ENCODE results near the gene SERPINB8. TPM values are rescaled to one million over a fixed set of nuclear protein-coding genes. Genes with fewer than 3 reads are reported as not detected.

SERPINB8 gene
- total RNA-seq, 1 donor from 2014 or later = 0.34 TPM

- Histone ChIP-seq H3K4me1 (no peaks in the 10 kb centered on the region), H2AFZ (replicated peaks) (no peak overlapping the region), H3F3A (ENCODE audit: low read depth) (no peaks in the 10 kb centered on the region), H3K4me3 (no peak overlapping the region), H3K9me3 (ENCODE audit: low read depth) (no peaks in the 10 kb centered on the region), H3K27me3 (no peaks in the 10 kb centered on the region), H3K4me2 (no peak overlapping the region), H3K79me2 (ENCODE audit: low read depth) (no peaks in the 10 kb centered on the region), H3K36me3 (no peaks in the 10 kb centered on the region), H3K9ac (no peak overlapping the region), H4K20me1 (ENCODE audit: low read depth) (no peaks in the 10 kb centered on the region), H3K27ac (no peak overlapping the region)
- Mint-ChIP-seq H3K4me3 (no peak overlapping the region), H3K4me1 (no peaks in the 10 kb centered on the region), H3K36me3 (no peaks in the 10 kb centered on the region), H3K9me3 (peaks cover 9% of the 10 kb centered on the region), H3K27ac (no peak overlapping the region), H3K27me3 (ENCODE audit: insufficient read depth, low read depth) (peaks cover 4% of the 10 kb centered on the region)
- TF ChIP-seq CTCF (IDR thresholded peaks at IDR 0.05) (no peak), EZH2 (IDR thresholded peaks at IDR 0.05) (no peak), EZH2phosphoT487 (IDR thresholded peaks at IDR 0.05) (no peak)
- DNase-seq (ENCODE audit: low spot score) = no peak
Observed at GRCh38 chr18:64002581-64002980, 32.7 kb downstream of the SERPINB8 start.

- no peaks in the 10 kb centered on the region for H3K9me3 ChIP-seq (ENCODE audit: low read depth)
- no peaks in the 10 kb centered on the region for H3K79me2 ChIP-seq (ENCODE audit: low read depth)
- Mint-ChIP-seq H3K9me3 (no peaks in the 10 kb centered on the region), H3K4me1 (no peaks in the 10 kb centered on the region), H3K36me3 (no peaks in the 10 kb centered on the region), H3K27ac (no peak overlapping the region), H3K27me3 (ENCODE audit: insufficient read depth, low read depth) (no peaks in the 10 kb centered on the region), H3K4me3 (no peak overlapping the region)
- no peak overlapping the region for H3K27ac ChIP-seq
- H3K4me3 ChIP-seq = no peak overlapping the region
- H3K9ac ChIP-seq = no peak overlapping the region
- H3K4me1 ChIP-seq = no peaks in the 10 kb centered on the region
- no peak overlapping the region for H2AFZ ChIP-seq (replicated peaks)
- no peaks in the 10 kb centered on the region for H4K20me1 ChIP-seq (ENCODE audit: low read depth)
- H3K36me3 ChIP-seq = no peaks in the 10 kb centered on the region
- H3K4me2 ChIP-seq = no peak overlapping the region
- DNase-seq (ENCODE audit: low spot score) = no peak
- H3K27me3 ChIP-seq = no peaks in the 10 kb centered on the region
- TF ChIP-seq CTCF (IDR thresholded peaks at IDR 0.05) = no peak
- TF ChIP-seq EZH2 (IDR thresholded peaks at IDR 0.05) = no peak
- no peak for TF ChIP-seq EZH2phosphoT487 (IDR thresholded peaks at IDR 0.05)
- H3F3A ChIP-seq (ENCODE audit: low read depth) = no peaks in the 10 kb centered on the region
Observed at GRCh38 chr18:64009305-64009704, 39.4 kb downstream of the SERPINB8 start.

- Histone ChIP-seq H3K9ac (no peak overlapping the region), H4K20me1 (ENCODE audit: low read depth) (no peaks in the 10 kb centered on the region), H3F3A (ENCODE audit: low read depth) (no peaks in the 10 kb centered on the region), H3K27ac (no peak overlapping the region), H3K79me2 (ENCODE audit: low read depth) (no peaks in the 10 kb centered on the region), H3K36me3 (no peaks in the 10 kb centered on the region), H3K27me3 (no peaks in the 10 kb centered on the region), H2AFZ (replicated peaks) (no peak overlapping the region), H3K4me3 (no peak overlapping the region), H3K4me1 (no peaks in the 10 kb centered on the region), H3K4me2 (no peak overlapping the region), H3K9me3 (ENCODE audit: low read depth) (no peaks in the 10 kb centered on the region)
- no peak for DNase-seq (ENCODE audit: low spot score)
- H3K4me1 Mint-ChIP-seq = no peaks in the 10 kb centered on the region
- TF ChIP-seq EZH2phosphoT487 (IDR thresholded peaks at IDR 0.05) = no peak
- no peak for TF ChIP-seq CTCF (IDR thresholded peaks at IDR 0.05)
- TF ChIP-seq EZH2 (IDR thresholded peaks at IDR 0.05) = no peak
- no peak overlapping the region for H3K4me3 Mint-ChIP-seq
- no peak overlapping the region for H3K27ac Mint-ChIP-seq
- H3K9me3 Mint-ChIP-seq = no peaks in the 10 kb centered on the region
- H3K27me3 Mint-ChIP-seq (ENCODE audit: insufficient read depth, low read depth) = no peaks in the 10 kb centered on the region
- no peaks in the 10 kb centered on the region for H3K36me3 Mint-ChIP-seq
Observed at GRCh38 chr18:64011513-64011912, 41.6 kb downstream of the SERPINB8 start.
